HCT116 (cell line): ENCODE data around the gene IRF8. TPM values are rescaled to one million over a fixed set of nuclear protein-coding genes. Genes with fewer than 3 reads are reported as not detected.

Source experiments
- ATAC-seq: fragments of 200-7000 bp; cut with Tn5 transposase; 2 replicates; pipeline ENCODE4 v1.9.1; 2020; ENCODE audit warnings: mild to moderate bottlenecking, moderate library complexity
- BruUV-seq: library from RNA; stranded (reverse); fragments of 400-500 nt; replicated peaks from 2 replicates; lab custom pipeline; 2021; lab: Mats Ljungman, UMichigan
- CTCF ChIA-PET: fragments of 300-600 bp; sonication (Branson Sonifier 250); formaldehyde crosslinking; loops from one replicate; lab custom pipeline; 2021; ENCODE audit warnings: antibody characterized with exemption; lab: Charles Lee
- POLR2A ChIA-PET: fragments of 300-600, 350-600 bp; sonication (Branson Sonifier 250); formaldehyde crosslinking; loops from one replicate; lab custom pipeline; 2021; ENCODE audit warnings: antibody characterized with exemption; lab: Charles Lee
- RAD21 ChIA-PET, 2 experiments: fragments of 300-600 bp; sonication (Branson Sonifier 250); formaldehyde crosslinking; loops; one replicate each; lab custom pipeline; 2023; ENCODE audit warnings: low total read pairs in 2 of 2; ENCODE audit not compliant: uncharacterized antibody in 2 of 2, unreplicated experiment in 2 of 2, low non-redundant PET in 1 of 2; lab: Charles Lee
- DNase-seq: peaks from one replicate; pipeline ENCODE4 v3.0.0-alpha.2; 2010; ENCODE audit warnings: low read depth, low spot score
- H2AFZ ChIP-seq: fragments of 200-600 bp; shearing (Covaris generic), sonication (generic); 2 replicates; pipeline ENCODE4 v1.6.1; 2017; ENCODE audit warnings: low read depth, mixed run types, mixed read lengths, antibody characterized with exemption, low read length; ENCODE audit not compliant: poor library complexity, severe bottlenecking
- H3K27ac ChIP-seq: 2 replicates; pipeline ENCODE4 v1.5.1; 2012; ENCODE audit warnings: low read depth, low read length
- H3K27me3 ChIP-seq: fragments of 200-600 bp; sonication (generic); 2 replicates; pipeline ENCODE4 v1.6.1; 2016; ENCODE audit warnings: mixed run types, low read length, mixed read lengths; ENCODE audit not compliant: insufficient read depth
- H3K36me3 ChIP-seq, 2 experiments: fragments of 200-500 bp in 1 of 2; fragments of 200-600 bp in 1 of 2; sonication (Bioruptor generic) in 1 of 2; sonication (generic) in 1 of 2; 2 replicates each; pipeline versions ENCODE4 v1.5.1 to v1.6.1; 2014 to 2016; ENCODE audit warnings: low read length in 2 of 2, inconsistent platforms in 1 of 2, mixed read lengths in 1 of 2, mixed run types in 1 of 2; ENCODE audit not compliant: insufficient read depth in 2 of 2, control insufficient read depth in 1 of 2
- H3K4me1 ChIP-seq, 2 experiments: fragments of 200-600 bp in 1 of 2; sonication (generic) in 1 of 2; 2 replicates each; pipeline versions ENCODE4 v1.5.1 to v1.6.1; 2012 to 2017; ENCODE audit warnings: low read length in 2 of 2, inconsistent platforms in 1 of 2, mild to moderate bottlenecking in 1 of 2, mixed read lengths in 1 of 2, mixed run types in 1 of 2, moderate library complexity in 1 of 2; ENCODE audit not compliant: insufficient read depth in 2 of 2, control insufficient read depth in 1 of 2
- H3K4me2 ChIP-seq: fragments of 200-600 bp; sonication (generic); 2 replicates; pipeline ENCODE4 v1.6.1; 2017; ENCODE audit warnings: mixed run types, low read length, mixed read lengths
- H3K4me3 ChIP-seq, 2 experiments: fragments of 200-600 bp in 1 of 2; sonication (generic) in 1 of 2; replicated peaks in 1 of 2; 2 replicates each; pipeline ENCODE4 v1.5.1; 2011 to 2016; ENCODE audit warnings: low read length in 2 of 2, control low read depth in 1 of 2, low read depth in 1 of 2, mild to moderate bottlenecking in 1 of 2, mixed read lengths in 1 of 2, mixed run types in 1 of 2
- H3K79me2 ChIP-seq: fragments of 200-600 bp; sonication (generic); 2 replicates; pipeline ENCODE4 v1.6.1; 2017; ENCODE audit warnings: mild to moderate bottlenecking, mixed run types, low read length, moderate library complexity, mixed read lengths; ENCODE audit not compliant: insufficient read depth
- H3K9ac ChIP-seq: fragments of 200-600 bp; sonication (generic); 2 replicates; pipeline ENCODE4 v1.6.1; 2016; ENCODE audit warnings: low read length, mixed read lengths
- H3K9me2 ChIP-seq: fragments of 200-600 bp; sonication (generic), shearing (Covaris generic); 2 replicates; pipeline ENCODE4 v1.6.1; 2017; ENCODE audit warnings: mixed run types, mild to moderate bottlenecking, moderate library complexity; ENCODE audit not compliant: insufficient read depth
- H3K9me3 ChIP-seq, 2 experiments: fragments of 200-500 bp in 1 of 2; fragments of 200-600 bp in 1 of 2; sonication (Bioruptor generic) in 1 of 2; sonication (generic) in 1 of 2; 2 replicates each; pipeline ENCODE4 v1.6.1; 2014 to 2017; ENCODE audit warnings: low read length in 2 of 2, mixed read lengths in 2 of 2, inconsistent platforms in 1 of 2, low read depth in 1 of 2, mild to moderate bottlenecking in 1 of 2, mixed run types in 1 of 2, moderate library complexity in 1 of 2; ENCODE audit not compliant: control insufficient read depth in 1 of 2, insufficient read depth in 1 of 2
- H4K20me1 ChIP-seq: fragments of 200-600 bp; sonication (generic), shearing (Covaris generic); 2 replicates; pipeline ENCODE4 v1.6.1; 2017; ENCODE audit warnings: mixed run types, mild to moderate bottlenecking, moderate library complexity; ENCODE audit not compliant: insufficient read depth
- CBX3 ChIP-seq: IDR thresholded peaks from 2 replicates; pipeline ENCODE4 v1.6.1; 2012; ENCODE audit warnings: low read depth
- FOSL1 ChIP-seq: IDR thresholded peaks from 2 replicates; pipeline ENCODE4 v1.6.1; 2012; ENCODE audit warnings: low read depth
- JUND ChIP-seq: IDR thresholded peaks from 2 replicates; pipeline ENCODE4 v1.6.1; 2012
- POLR2A ChIP-seq: IDR thresholded peaks from 2 replicates; pipeline ENCODE4 v1.7.0; 2011; ENCODE audit warnings: borderline replicate concordance; ENCODE audit not compliant: insufficient read depth, insufficient read length; ENCODE audit errors: extremely low read depth
- POLR2AphosphoS5 ChIP-seq: IDR thresholded peaks from 2 replicates; pipeline ENCODE4 v1.6.1; 2011; ENCODE audit warnings: mild to moderate bottlenecking, low read depth, low read length, moderate library complexity
- SP1 ChIP-seq: IDR thresholded peaks from 2 replicates; pipeline ENCODE4 v1.6.1; 2012; ENCODE audit warnings: low read depth
- SRF ChIP-seq: IDR thresholded peaks from 2 replicates; pipeline ENCODE4 v1.6.1; 2012; ENCODE audit warnings: low read depth
- ZNF274 ChIP-seq: fragments of 200-500 bp; sonication (Bioruptor generic); IDR thresholded peaks from 2 replicates; pipeline ENCODE4 v1.6.1; 2014; ENCODE audit warnings: mild to moderate bottlenecking, low read depth, low read length, inconsistent platforms
- intact Hi-C: fragments of 100-400 bp; cut with micrococcal nuclease; formaldehyde crosslinking; loops from 2 replicates; pipeline ENCODE4 v1.10.0; 2022
- total RNA-seq: library from RNA; stranded (reverse); gene quantifications from one replicate; pipeline ENCODE4 v1.2.1, GENCODE V29; 2021; ENCODE audit not compliant: unreplicated experiment
- TF ChIP-seq, protein P1 (sequence below): IDR thresholded peaks from 2 replicates; pipeline ENCODE4 v1.6.1; 2012
- TF ChIP-seq, protein P2 (sequence below), 3 experiments: fragments of 200-600 bp in 1 of 3; sonication (generic) in 1 of 3; IDR thresholded peaks in 2 of 3; conservative IDR thresholded peaks in 1 of 3; 2 replicates each; pipeline ENCODE4 v1.5.1; 2012 to 2017; ENCODE audit warnings: low read depth in 2 of 3, low read length in 2 of 3, antibody characterized with exemption in 1 of 3, borderline replicate concordance in 1 of 3, control low read depth in 1 of 3, mild to moderate bottlenecking in 1 of 3, mixed read lengths in 1 of 3, mixed run types in 1 of 3, moderate library complexity in 1 of 3; ENCODE audit not compliant: insufficient read depth in 1 of 3
- TF ChIP-seq, protein P3 (sequence below): IDR thresholded peaks from 2 replicates; pipeline ENCODE4 v1.6.1; 2012

IRF8 gene
- total RNA-seq, 1 experiment from 2014 or later: 0.61 TPM

DNA sequence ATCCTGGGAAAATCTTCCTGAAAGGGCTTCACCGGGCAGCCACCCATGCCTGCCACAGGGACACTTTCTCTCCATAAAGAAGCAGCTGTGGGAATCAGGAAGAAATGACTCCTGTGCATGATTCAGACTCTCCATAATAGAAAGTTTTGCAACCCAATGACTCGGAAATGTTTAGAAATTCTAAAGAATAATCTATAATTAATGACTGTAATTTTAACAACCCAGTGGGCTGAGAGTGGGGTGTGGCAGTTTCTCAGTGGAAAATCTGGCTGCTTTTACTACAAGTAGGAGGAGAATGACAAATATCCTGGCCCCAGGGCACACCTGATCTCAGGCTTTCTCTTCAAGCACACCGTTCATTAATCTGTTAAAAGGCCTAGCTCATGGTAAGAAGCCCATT is 25.7 kb downstream of the IRF8 start:
- Histone ChIP-seq H3K9me2 (no peaks in the 10 kb centered on the region), H3K27ac (no peak overlapping the region), H3K4me2 (no peak overlapping the region), H2AFZ (no peak overlapping the region), H3K4me3 (no peak overlapping the region), H3K27me3 (peaks cover 38% of the 10 kb centered on the region), H3K9me3 (no peaks in the 10 kb centered on the region), H3K9ac (no peak overlapping the region), H3K79me2 (no peaks in the 10 kb centered on the region), H3K36me3 (no peaks in the 10 kb centered on the region), H3K4me1 (peaks cover 3 to 8% of the 10 kb centered on the region in 2 experiments; a peak in 2 of 4 replicates), H4K20me1 (no peaks in the 10 kb centered on the region)
- no TSS peak for BruUV-seq
- TF ChIP-seq, protein P1, sequence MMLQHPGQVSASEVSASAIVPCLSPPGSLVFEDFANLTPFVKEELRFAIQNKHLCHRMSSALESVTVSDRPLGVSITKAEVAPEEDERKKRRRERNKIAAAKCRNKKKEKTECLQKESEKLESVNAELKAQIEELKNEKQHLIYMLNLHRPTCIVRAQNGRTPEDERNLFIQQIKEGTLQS: no peak
- TF ChIP-seq POLR2AphosphoS5 (no peak), POLR2A (no peak), CBX3 (no peak), ZNF274 (no peak), SRF (no peak), SP1 (no peak), JUND (no peak), FOSL1 (no peak)
- TF ChIP-seq, protein P2, sequence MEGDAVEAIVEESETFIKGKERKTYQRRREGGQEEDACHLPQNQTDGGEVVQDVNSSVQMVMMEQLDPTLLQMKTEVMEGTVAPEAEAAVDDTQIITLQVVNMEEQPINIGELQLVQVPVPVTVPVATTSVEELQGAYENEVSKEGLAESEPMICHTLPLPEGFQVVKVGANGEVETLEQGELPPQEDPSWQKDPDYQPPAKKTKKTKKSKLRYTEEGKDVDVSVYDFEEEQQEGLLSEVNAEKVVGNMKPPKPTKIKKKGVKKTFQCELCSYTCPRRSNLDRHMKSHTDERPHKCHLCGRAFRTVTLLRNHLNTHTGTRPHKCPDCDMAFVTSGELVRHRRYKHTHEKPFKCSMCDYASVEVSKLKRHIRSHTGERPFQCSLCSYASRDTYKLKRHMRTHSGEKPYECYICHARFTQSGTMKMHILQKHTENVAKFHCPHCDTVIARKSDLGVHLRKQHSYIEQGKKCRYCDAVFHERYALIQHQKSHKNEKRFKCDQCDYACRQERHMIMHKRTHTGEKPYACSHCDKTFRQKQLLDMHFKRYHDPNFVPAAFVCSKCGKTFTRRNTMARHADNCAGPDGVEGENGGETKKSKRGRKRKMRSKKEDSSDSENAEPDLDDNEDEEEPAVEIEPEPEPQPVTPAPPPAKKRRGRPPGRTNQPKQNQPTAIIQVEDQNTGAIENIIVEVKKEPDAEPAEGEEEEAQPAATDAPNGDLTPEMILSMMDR (IDR thresholded peaks at IDR 0.05 in 2 of 3, conservative IDR thresholded peaks at IDR 0.05 in 1 of 3; ENCODE audit: borderline replicate concordance in 1 of 3, insufficient read depth in 1 of 3, low read depth in 2 of 3, low read length in 2 of 3): no peak
- TF ChIP-seq, protein P3, sequence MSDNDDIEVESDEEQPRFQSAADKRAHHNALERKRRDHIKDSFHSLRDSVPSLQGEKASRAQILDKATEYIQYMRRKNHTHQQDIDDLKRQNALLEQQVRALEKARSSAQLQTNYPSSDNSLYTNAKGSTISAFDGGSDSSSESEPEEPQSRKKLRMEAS: no peak
- RAD21 ChIA-PET: no interaction called here
- intact Hi-C loops: no loop called here
- ATAC-seq: no peak
- CTCF ChIA-PET: no interaction called here
- POLR2A ChIA-PET: no interaction called here
- no peak for DNase-seq
